Lung (tissue), 12 donors: ENCODE data around the gene SIK3. TPM values are rescaled to one million over a fixed set of nuclear protein-coding genes. Genes with fewer than 3 reads are reported as not detected.

Experiments used
- ATAC-seq: fragments of 200-7000 bp; cut with Tn5 transposase; one replicate; pipeline ENCODE4 v1.9.1; 2020; ENCODE audit warnings: moderate number of reproducible peaks; ENCODE audit not compliant: insufficient read depth, low FRiP score
- DNase-seq, 3 donors: peaks; one replicate each; pipeline ENCODE4 v3.0.0-alpha.2; 2013 to 2017
- H3K27ac ChIP-seq, 2 donors: one replicate each; pipeline ENCODE4 v1.5.1; 2013; ENCODE audit warnings: mild to moderate bottlenecking in 2 of 2, moderate library complexity in 2 of 2, control low read depth in 1 of 2, inconsistent platforms in 1 of 2, low read depth in 1 of 2, low read length in 1 of 2
- H3K27me3 ChIP-seq, 3 donors: one replicate each; pipeline ENCODE4 v1.5.1; 2013; ENCODE audit warnings: low read length in 2 of 3; ENCODE audit not compliant: control insufficient read depth in 3 of 3, insufficient read depth in 3 of 3
- H3K36me3 ChIP-seq, 4 donors: one replicate each; pipeline ENCODE4 v1.5.1; 2013; ENCODE audit warnings: low read length in 4 of 4, mild to moderate bottlenecking in 1 of 4, moderate library complexity in 1 of 4; ENCODE audit not compliant: control insufficient read depth in 4 of 4, insufficient read depth in 4 of 4
- H3K4me1 ChIP-seq, 5 donors: one replicate each; pipeline ENCODE4 v1.5.1; 2013; ENCODE audit warnings: low read length in 5 of 5, mild to moderate bottlenecking in 2 of 5, moderate library complexity in 1 of 5; ENCODE audit not compliant: control insufficient read depth in 5 of 5, insufficient read depth in 5 of 5
- H3K4me3 ChIP-seq: one replicate; pipeline ENCODE4 v1.5.1; 2013; ENCODE audit warnings: mild to moderate bottlenecking, control low read depth, moderate library complexity
- H3K9ac ChIP-seq, 2 donors: one replicate each; pipeline ENCODE4 v1.5.1; 2013; ENCODE audit warnings: low read length in 2 of 2, control low read depth in 1 of 2; ENCODE audit not compliant: insufficient read depth in 1 of 2
- H3K9me3 ChIP-seq, 4 donors: one replicate each; pipeline ENCODE4 v1.5.1; 2013; ENCODE audit warnings: low read length in 3 of 4, mild to moderate bottlenecking in 1 of 4, moderate library complexity in 1 of 4; ENCODE audit not compliant: control insufficient read depth in 4 of 4, insufficient read depth in 3 of 4
- CTCF ChIP-seq: IDR thresholded peaks from 2 replicates; pipeline ENCODE4 v1.5.1; 2012; ENCODE audit warnings: mild to moderate bottlenecking; ENCODE audit errors: control extremely low read depth, extremely low read depth
- WGBS, 2 donors: extraction: QIAGEN DNeasy Blood & Tissue Kit; methylation state at CpG; one replicate each; pipeline ENCODE4 v1.1.7; 2013; 5-methylcytosine and 5-hydroxymethylcytosine counted together
- polyA plus RNA-seq, 2 donors: library from polyadenylated mRNA; stranded (reverse); fragments of 200-250 nt; gene quantifications; one replicate each; pipeline ENCODE4 v1.2.1, GENCODE V29; 2013
- total RNA-seq, 2 donors: library from RNA; depleted of rRNA in 1 of 2; stranded (reverse); fragments of >200 nt in 1 of 2; gene quantifications; one replicate each; pipeline ENCODE4 v1.2.1, GENCODE V29; 2014 to 2021
- donor health status: control.
- donor health status: control.
- donor health status: Bipolar disorder and iron deficiency.
- donor health status: healthy.
- donor health status: DM: yes; HTN: yes; CAD: no.

Gene SIK3
- total and polyA plus RNA-seq, 4 donors = 9.0 to 43.4 (median 29.6) TPM

GRCh38 chr11:117039270-117039669, 59.0 kb downstream of the SIK3 start:
- ATAC-seq (no peak), DNase-seq (no peak)
- Histone ChIP-seq H3K36me3 (no peaks in the 10 kb centered on the region), H3K27ac (no peak overlapping the region), H3K27me3 (no peaks in the 10 kb centered on the region), H3K4me3 (no peak overlapping the region), H3K9me3 (no peaks in the 10 kb centered on the region), H3K9ac (no peak overlapping the region), H3K4me1 (peaks cover 1 to 29% (median 17%) of the 10 kb centered on the region in 5 donors)
- no peak for TF ChIP-seq CTCF
- 97 to 98% methylated on average over 3 of the region's 3 CpGs for WGBS, 2 donors

- ATAC-seq (no peak), DNase-seq (no peak)
- Histone ChIP-seq H3K9ac (no peak overlapping the region), H3K36me3 (no peaks in the 10 kb centered on the region), H3K27me3 (no peaks in the 10 kb centered on the region), H3K4me1 (peaks cover 1 to 29% (median 15%) of the 10 kb centered on the region in 5 donors), H3K27ac (no peak overlapping the region), H3K9me3 (no peaks in the 10 kb centered on the region), H3K4me3 (no peak overlapping the region)
- TF ChIP-seq CTCF = no peak
- 68 to 72% methylated on average over 1 of the region's 1 CpG for WGBS, 2 donors
These were observed 60.3 kb downstream of the SIK3 start for GRCh38 chr11:117037975-117038350.

- Histone ChIP-seq H3K4me1 (peaks cover 1 to 28% (median 12%) of the 10 kb centered on the region in 5 donors), H3K36me3 (no peaks in the 10 kb centered on the region), H3K9me3 (no peaks in the 10 kb centered on the region), H3K27me3 (no peaks in the 10 kb centered on the region), H3K27ac (no peak overlapping the region), H3K9ac (no peak overlapping the region), H3K4me3 (no peak overlapping the region)
- ATAC-seq = no peak
- no peak for DNase-seq
- TF ChIP-seq CTCF = no peak
- 66 to 70% methylated on average over 1 of the region's 1 CpG for WGBS, 2 donors
These were observed 60.8 kb downstream of the SIK3 start for GRCh38 chr11:117037279-117037974.

GRCh38 chr11:117034901-117035300, 63.3 kb downstream of the SIK3 start:
- no peaks in the 10 kb centered on the region for H3K9me3 ChIP-seq
- DNase-seq = no peak
- H3K4me1 ChIP-seq = peaks cover 1 to 14% (median 7%) of the 10 kb centered on the region in 5 donors
- no peak for TF ChIP-seq CTCF
- H3K27ac ChIP-seq = no peak overlapping the region
- no peak overlapping the region for H3K9ac ChIP-seq
- no peak overlapping the region for H3K4me3 ChIP-seq
- ATAC-seq = no peak
- H3K36me3 ChIP-seq = no peaks in the 10 kb centered on the region
- H3K27me3 ChIP-seq = no peaks in the 10 kb centered on the region
